Duodenal mucosa (tissue), 2 donors: ENCODE data around the gene PLXNB1.

ENCODE experiments used
- H3K27ac ChIP-seq: one replicate; pipeline ENCODE4 v1.7.0; 2013; ENCODE audit warnings: low read depth, low read length
- H3K27me3 ChIP-seq, 2 donors: one replicate each; pipeline ENCODE4 v1.7.0; 2013; ENCODE audit warnings: low read length in 2 of 2, control low read depth in 1 of 2; ENCODE audit not compliant: insufficient read depth in 2 of 2, control insufficient read depth in 1 of 2
- H3K36me3 ChIP-seq, 2 donors: one replicate each; pipeline ENCODE4 v1.7.0; 2013; ENCODE audit warnings: low read length in 2 of 2, control low read depth in 1 of 2; ENCODE audit not compliant: insufficient read depth in 2 of 2, control insufficient read depth in 1 of 2
- H3K4me1 ChIP-seq, 2 donors: one replicate each; pipeline ENCODE4 v1.7.0; 2013; ENCODE audit warnings: low read length in 2 of 2, control low read depth in 1 of 2; ENCODE audit not compliant: insufficient read depth in 2 of 2, control insufficient read depth in 1 of 2
- H3K4me3 ChIP-seq, 2 donors: one replicate each; pipeline ENCODE4 v1.7.0; 2013; ENCODE audit warnings: low read length in 2 of 2, low read depth in 1 of 2
- H3K9ac ChIP-seq, 2 donors: one replicate each; pipeline ENCODE4 v1.7.0; 2013; ENCODE audit warnings: low read length in 2 of 2, low read depth in 1 of 2
- H3K9me3 ChIP-seq, 2 donors: one replicate each; pipeline ENCODE4 v1.7.0; 2013; ENCODE audit warnings: low read length in 2 of 2, control low read depth in 1 of 2; ENCODE audit not compliant: control insufficient read depth in 1 of 2

PLXNB1 gene

DNA sequence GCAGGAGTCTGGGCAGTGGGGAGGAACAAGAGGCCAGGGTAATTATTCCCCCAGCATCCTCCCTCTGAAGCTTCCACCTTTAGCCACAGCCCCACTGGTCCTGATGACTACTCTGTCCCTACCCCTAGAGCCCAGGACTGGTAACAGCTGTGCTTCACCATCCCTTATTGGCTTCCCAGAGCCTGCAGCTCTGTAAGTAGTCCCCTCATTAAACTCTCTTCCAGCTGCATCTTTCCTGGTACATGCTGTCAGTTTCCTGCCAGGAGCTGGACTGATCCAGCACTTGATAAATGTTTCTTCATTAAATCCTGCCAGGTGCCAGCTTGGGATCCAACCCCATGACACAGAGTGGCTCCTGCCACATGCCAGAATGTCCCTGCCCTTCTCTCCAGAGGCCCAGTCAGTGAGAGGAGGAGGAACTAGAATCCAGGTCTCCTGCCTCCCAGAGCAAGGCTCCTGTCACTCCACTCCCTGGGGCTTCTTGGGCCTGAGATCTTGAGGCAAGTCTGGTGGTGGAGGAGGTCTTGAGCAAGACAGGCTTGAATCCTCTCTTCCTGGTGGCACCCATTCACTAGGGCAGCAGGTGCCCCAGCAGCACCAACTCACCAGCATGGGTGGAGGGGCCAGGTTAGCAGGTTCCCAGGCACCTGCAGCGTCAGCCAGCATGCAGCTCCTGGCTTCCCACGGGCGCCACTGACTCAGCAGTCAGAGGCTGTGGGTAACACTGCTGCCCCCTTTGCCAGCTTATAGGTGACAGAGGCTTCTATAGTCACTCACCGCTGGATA is 30.3 kb downstream of the PLXNB1 start:
- Histone ChIP-seq H3K36me3 (peaks cover 6 to 21% of the 10 kb centered on the region in 2 donors), H3K27ac (no peak overlapping the region), H3K9me3 (no peaks in the 10 kb centered on the region), H3K9ac (no peak overlapping the region), H3K4me1 (no peaks in the 10 kb centered on the region), H3K27me3 (peaks cover 0 to 3% of the 10 kb centered on the region in 2 donors), H3K4me3 (no peak overlapping the region)

DNA sequence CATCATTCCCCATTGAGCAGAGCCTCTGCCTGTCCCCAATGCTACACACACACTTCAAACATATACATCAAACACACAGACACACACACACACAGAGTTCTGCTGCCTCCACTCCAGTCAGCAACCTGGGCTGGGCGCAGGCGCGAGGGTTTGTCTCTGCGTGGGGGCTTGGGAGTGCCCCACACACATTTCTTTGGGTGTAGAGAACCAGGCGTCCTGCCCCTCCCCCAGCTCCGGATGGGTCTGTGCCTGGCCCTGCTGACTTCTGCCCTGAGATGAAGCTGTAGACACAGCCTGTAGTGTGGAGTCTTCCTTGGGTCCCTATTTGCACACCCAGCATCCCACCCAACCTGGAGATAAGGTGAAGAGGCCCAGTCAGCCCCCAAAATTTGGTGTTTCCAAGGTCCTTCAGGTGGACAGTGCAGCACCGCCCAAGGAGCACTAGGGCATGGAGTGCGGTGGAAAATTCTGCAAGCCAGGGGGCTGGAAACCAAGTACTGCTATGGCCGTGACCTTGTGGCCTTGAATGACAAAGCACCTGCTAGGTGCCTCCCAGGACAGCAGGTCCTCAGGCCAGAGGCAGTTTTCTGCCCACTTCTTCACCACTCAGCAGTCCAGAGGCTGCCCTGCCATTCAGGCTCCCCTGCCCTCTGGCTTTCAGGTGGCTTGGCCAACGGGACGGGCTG is 31.0 kb downstream of the PLXNB1 start:
- Histone ChIP-seq H3K9me3 (no peaks in the 10 kb centered on the region), H3K36me3 (peaks cover 3 to 13% of the 10 kb centered on the region in 2 donors), H3K4me1 (no peaks in the 10 kb centered on the region), H3K27me3 (peaks cover 0 to 3% of the 10 kb centered on the region in 2 donors), H3K9ac (no peak overlapping the region), H3K27ac (no peak overlapping the region), H3K4me3 (no peak overlapping the region)

GRCh38 chr3:48397767-48398681 is 31.9 kb downstream of the PLXNB1 start:
- Histone ChIP-seq H3K4me1 (no peaks in the 10 kb centered on the region), H3K27ac (no peak overlapping the region), H3K9ac (no peak overlapping the region), H3K9me3 (no peaks in the 10 kb centered on the region), H3K4me3 (no peak overlapping the region), H3K36me3 (peaks cover 0 to 7% of the 10 kb centered on the region in 2 donors), H3K27me3 (peaks cover 0 to 3% of the 10 kb centered on the region in 2 donors)

GRCh38 chr3:48395714-48396113 is 34.2 kb downstream of the PLXNB1 start:
- no peak overlapping the region for H3K27ac ChIP-seq
- H3K27me3 ChIP-seq, result peaks cover 0 to 3% of the 10 kb centered on the region in 2 donors
- no peaks in the 10 kb centered on the region for H3K36me3 ChIP-seq
- H3K9ac ChIP-seq, result no peak overlapping the region
- H3K4me1 ChIP-seq, result no peaks in the 10 kb centered on the region
- no peak overlapping the region for H3K4me3 ChIP-seq
- H3K9me3 ChIP-seq, result no peaks in the 10 kb centered on the region

DNA sequence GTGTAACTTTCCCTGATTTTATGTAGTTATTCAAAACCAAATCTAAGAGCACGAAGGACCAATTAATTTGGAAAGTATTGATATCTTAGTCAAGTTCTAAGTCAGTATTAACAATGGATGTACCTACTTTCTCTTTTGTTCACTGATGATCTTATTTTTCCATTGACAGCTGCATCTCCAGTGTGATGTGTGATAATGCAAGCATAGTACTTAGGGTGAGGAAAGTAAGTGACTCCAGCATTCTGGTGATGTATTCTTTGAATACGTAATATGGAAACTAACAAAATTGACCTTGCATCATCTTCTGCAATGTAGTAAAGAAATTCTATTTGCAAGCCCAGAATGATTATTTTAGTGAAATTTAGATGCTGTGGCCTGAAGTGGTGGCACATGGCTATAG is 35.5 kb downstream of the PLXNB1 start:
- H3K27ac ChIP-seq, result no peak overlapping the region
- peaks cover 0 to 3% of the 10 kb centered on the region in 2 donors for H3K27me3 ChIP-seq
- no peaks in the 10 kb centered on the region for H3K9me3 ChIP-seq
- no peak overlapping the region for H3K4me3 ChIP-seq
- H3K9ac ChIP-seq, result no peak overlapping the region
- no peaks in the 10 kb centered on the region for H3K4me1 ChIP-seq
- no peaks in the 10 kb centered on the region for H3K36me3 ChIP-seq

DNA sequence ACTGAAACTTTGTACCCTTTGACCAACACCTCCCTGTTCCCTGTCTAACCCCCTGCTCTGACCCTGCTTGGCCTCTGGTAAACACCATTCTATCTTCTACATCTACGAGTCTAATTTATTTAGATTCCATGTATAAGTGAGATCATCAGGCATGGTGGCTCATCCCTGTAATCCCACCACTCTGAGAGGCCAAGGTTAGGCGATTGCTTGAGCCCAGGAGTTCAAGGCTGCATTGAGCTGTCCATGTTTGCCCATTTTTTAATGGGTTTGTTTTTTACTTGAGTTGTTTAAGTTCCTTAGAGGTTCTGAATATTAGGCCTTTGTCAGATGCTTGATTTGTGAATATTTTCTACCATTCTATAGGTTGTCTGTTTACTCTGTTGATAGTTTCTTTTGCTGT is 40.9 kb downstream of the PLXNB1 start:
- H3K4me1 ChIP-seq, result no peaks in the 10 kb centered on the region
- no peak overlapping the region for H3K27ac ChIP-seq
- no peak overlapping the region for H3K4me3 ChIP-seq
- no peaks in the 10 kb centered on the region for H3K27me3 ChIP-seq
- H3K36me3 ChIP-seq, result no peaks in the 10 kb centered on the region
- no peak overlapping the region for H3K9ac ChIP-seq
- H3K9me3 ChIP-seq, result no peaks in the 10 kb centered on the region

DNA sequence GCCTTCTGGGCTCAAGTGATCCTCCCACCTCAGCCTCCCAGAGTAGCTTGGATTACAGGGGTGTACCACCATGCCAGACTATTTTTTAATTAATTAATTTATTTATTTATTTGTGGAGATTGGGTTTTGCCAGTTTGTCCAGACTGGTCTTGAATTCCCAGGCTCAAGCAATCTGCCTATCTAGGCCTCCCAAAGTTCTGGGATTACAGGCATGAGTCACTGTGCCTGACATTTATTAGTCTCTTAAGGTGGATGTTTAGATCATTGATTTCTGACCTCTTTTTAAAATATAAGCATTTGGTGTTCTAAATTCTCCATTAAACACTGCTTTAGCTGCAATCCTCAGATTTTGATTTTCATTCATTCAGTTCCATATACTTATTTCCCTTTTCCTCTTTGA is 42.3 kb downstream of the PLXNB1 start:
- Histone ChIP-seq H3K27me3 (no peaks in the 10 kb centered on the region), H3K4me3 (no peak overlapping the region), H3K9me3 (no peaks in the 10 kb centered on the region), H3K4me1 (no peaks in the 10 kb centered on the region), H3K27ac (no peak overlapping the region), H3K9ac (no peak overlapping the region), H3K36me3 (no peaks in the 10 kb centered on the region)

GRCh38 chr3:48372862-48373435 is 56.9 kb downstream of the PLXNB1 start:
- no peaks in the 10 kb centered on the region for H3K9me3 ChIP-seq
- no peak overlapping the region for H3K4me3 ChIP-seq
- H3K27ac ChIP-seq, result no peak overlapping the region
- no peaks in the 10 kb centered on the region for H3K4me1 ChIP-seq
- no peaks in the 10 kb centered on the region for H3K27me3 ChIP-seq
- H3K36me3 ChIP-seq, result no peaks in the 10 kb centered on the region
- H3K9ac ChIP-seq, result no peak overlapping the region

- Histone ChIP-seq H3K4me3 (no peak overlapping the region), H3K36me3 (no peaks in the 10 kb centered on the region), H3K27ac (no peak overlapping the region), H3K9me3 (no peaks in the 10 kb centered on the region), H3K9ac (no peak overlapping the region), H3K27me3 (no peaks in the 10 kb centered on the region), H3K4me1 (no peaks in the 10 kb centered on the region)
Observed at GRCh38 chr3:48372377-48372770, 57.5 kb downstream of the PLXNB1 start.
